Measurements from ENCODE around the gene VPS51. TPM values are rescaled to one million over a fixed set of nuclear protein-coding genes. Genes with fewer than 3 reads are reported as not detected.

Gene VPS51
- polyA plus RNA-seq, 1 donor from 2014 or later = 230 TPM

DNA sequence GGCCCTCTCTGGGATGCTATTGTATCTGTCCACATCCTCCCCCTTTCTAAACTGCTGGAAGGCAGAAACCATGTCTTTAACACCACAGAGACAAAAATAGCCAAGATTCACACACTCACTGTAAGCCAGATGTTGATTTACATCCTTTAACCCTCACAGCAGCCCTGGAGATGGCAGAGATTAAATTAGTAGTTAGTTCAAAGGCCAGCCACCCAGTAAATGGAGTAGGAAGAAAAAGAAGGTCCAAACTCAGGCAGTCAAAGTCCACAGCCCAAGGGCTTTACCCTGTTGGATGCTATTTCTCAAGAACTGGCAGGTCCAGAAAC is 23.6 kb downstream of the VPS51 start:
- Histone ChIP-seq H3K27ac (ENCODE audit: low read length) (no peak overlapping the region), H3K9ac (ENCODE audit: low read length) (no peak overlapping the region)

DNA sequence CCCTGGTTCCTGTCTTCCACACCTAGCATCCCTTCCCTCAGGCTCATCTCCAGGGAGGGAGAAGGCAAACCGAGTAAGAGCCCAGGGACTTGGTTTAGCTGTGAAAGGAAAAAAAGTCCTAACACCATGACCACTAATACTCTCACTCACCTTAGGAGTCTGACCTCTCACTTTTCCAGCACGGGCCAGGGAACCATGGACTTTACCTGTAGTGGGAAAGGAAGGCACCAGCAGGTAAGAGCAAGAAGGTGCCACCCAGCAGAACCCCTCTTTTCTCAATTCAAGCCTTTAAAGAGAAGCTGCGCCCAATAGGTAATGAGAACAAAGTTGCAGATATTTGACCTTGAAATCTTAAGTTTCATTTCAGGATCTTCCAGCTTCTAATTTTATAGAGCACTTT is 24.8 kb downstream of the VPS51 start:
- Histone ChIP-seq H3K27ac (ENCODE audit: low read length) (peak overlapping the region; percentile 91), H3K27me3 (ENCODE audit: insufficient read depth, low read depth, low read length) (no peaks in the 10 kb centered on the region), H3K79me2 (replicated peaks; ENCODE audit: insufficient read depth, low read length) (peaks cover 35% of the 10 kb centered on the region), H3K9me2 (ENCODE audit: insufficient read depth, low read length) (no peaks in the 10 kb centered on the region), H3K9ac (ENCODE audit: low read length) (peak overlapping the region; percentile 97), H4K20me1 (ENCODE audit: insufficient read depth) (no peaks in the 10 kb centered on the region), H3K4me2 (ENCODE audit: low read length) (peak overlapping the region; percentile 98), H3K9me3 (ENCODE audit: low read length) (no peaks in the 10 kb centered on the region), H3F3A (ENCODE audit: insufficient read depth, low read length, poor library complexity, severe bottlenecking) (no peaks in the 10 kb centered on the region), H3K36me3 (ENCODE audit: insufficient read depth, low read length) (peaks cover 10% of the 10 kb centered on the region), H3K4me3 (ENCODE audit: low read length) (peak overlapping the region; percentile 73), H2AFZ (ENCODE audit: low read depth, low read length) (no peak overlapping the region)
- TF ChIP-seq SMC3 (conservative IDR thresholded peaks at IDR 0.05; ENCODE audit: poor library complexity) (no peak), EP300 (conservative IDR thresholded peaks at IDR 0.05; ENCODE audit: poor library complexity, severe bottlenecking) (no peak), TAF1 (IDR thresholded peaks at IDR 0.05; ENCODE audit: low read depth) (no peak), MXI1 (conservative IDR thresholded peaks at IDR 0.05; ENCODE audit: poor library complexity, severe bottlenecking) (no peak), POLR2AphosphoS5 (IDR thresholded peaks at IDR 0.05) (no peak), EZH2 (IDR thresholded peaks at IDR 0.05; ENCODE audit: borderline replicate concordance, insufficient read depth, low read length, poor library complexity, severe bottlenecking) (no peak), RAD21 (conservative IDR thresholded peaks at IDR 0.05) (no peak)
- TF ChIP-seq, protein P1, sequence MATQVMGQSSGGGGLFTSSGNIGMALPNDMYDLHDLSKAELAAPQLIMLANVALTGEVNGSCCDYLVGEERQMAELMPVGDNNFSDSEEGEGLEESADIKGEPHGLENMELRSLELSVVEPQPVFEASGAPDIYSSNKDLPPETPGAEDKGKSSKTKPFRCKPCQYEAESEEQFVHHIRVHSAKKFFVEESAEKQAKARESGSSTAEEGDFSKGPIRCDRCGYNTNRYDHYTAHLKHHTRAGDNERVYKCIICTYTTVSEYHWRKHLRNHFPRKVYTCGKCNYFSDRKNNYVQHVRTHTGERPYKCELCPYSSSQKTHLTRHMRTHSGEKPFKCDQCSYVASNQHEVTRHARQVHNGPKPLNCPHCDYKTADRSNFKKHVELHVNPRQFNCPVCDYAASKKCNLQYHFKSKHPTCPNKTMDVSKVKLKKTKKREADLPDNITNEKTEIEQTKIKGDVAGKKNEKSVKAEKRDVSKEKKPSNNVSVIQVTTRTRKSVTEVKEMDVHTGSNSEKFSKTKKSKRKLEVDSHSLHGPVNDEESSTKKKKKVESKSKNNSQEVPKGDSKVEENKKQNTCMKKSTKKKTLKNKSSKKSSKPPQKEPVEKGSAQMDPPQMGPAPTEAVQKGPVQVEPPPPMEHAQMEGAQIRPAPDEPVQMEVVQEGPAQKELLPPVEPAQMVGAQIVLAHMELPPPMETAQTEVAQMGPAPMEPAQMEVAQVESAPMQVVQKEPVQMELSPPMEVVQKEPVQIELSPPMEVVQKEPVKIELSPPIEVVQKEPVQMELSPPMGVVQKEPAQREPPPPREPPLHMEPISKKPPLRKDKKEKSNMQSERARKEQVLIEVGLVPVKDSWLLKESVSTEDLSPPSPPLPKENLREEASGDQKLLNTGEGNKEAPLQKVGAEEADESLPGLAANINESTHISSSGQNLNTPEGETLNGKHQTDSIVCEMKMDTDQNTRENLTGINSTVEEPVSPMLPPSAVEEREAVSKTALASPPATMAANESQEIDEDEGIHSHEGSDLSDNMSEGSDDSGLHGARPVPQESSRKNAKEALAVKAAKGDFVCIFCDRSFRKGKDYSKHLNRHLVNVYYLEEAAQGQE (IDR thresholded peaks at IDR 0.05; ENCODE audit: borderline replicate concordance) = no peak
- TF ChIP-seq, protein P2, sequence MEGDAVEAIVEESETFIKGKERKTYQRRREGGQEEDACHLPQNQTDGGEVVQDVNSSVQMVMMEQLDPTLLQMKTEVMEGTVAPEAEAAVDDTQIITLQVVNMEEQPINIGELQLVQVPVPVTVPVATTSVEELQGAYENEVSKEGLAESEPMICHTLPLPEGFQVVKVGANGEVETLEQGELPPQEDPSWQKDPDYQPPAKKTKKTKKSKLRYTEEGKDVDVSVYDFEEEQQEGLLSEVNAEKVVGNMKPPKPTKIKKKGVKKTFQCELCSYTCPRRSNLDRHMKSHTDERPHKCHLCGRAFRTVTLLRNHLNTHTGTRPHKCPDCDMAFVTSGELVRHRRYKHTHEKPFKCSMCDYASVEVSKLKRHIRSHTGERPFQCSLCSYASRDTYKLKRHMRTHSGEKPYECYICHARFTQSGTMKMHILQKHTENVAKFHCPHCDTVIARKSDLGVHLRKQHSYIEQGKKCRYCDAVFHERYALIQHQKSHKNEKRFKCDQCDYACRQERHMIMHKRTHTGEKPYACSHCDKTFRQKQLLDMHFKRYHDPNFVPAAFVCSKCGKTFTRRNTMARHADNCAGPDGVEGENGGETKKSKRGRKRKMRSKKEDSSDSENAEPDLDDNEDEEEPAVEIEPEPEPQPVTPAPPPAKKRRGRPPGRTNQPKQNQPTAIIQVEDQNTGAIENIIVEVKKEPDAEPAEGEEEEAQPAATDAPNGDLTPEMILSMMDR (IDR thresholded peaks at IDR 0.05; ENCODE audit: poor library complexity, severe bottlenecking) = no peak

More for the DNA sequence above, 23.6 kb downstream of the VPS51 start:
- no peaks in the 10 kb centered on the region for H3K9me3 ChIP-seq (ENCODE audit: low read length)
- no peaks in the 10 kb centered on the region for H4K20me1 ChIP-seq (ENCODE audit: insufficient read depth)
- no peak overlapping the region for H2AFZ ChIP-seq (ENCODE audit: low read depth, low read length)
- no peaks in the 10 kb centered on the region for H3K27me3 ChIP-seq (ENCODE audit: insufficient read depth, low read depth, low read length)
- TF ChIP-seq, protein P1 (IDR thresholded peaks at IDR 0.05; ENCODE audit: borderline replicate concordance) = no peak
- H3K9me2 ChIP-seq (ENCODE audit: insufficient read depth, low read length) = no peaks in the 10 kb centered on the region
- no peak overlapping the region for H3K4me3 ChIP-seq (ENCODE audit: low read length)
- no peak overlapping the region for H3K4me2 ChIP-seq (ENCODE audit: low read length)
- peaks cover 35% of the 10 kb centered on the region for H3K79me2 ChIP-seq (replicated peaks; ENCODE audit: insufficient read depth, low read length)
- H3K36me3 ChIP-seq (ENCODE audit: insufficient read depth, low read length) = peaks cover 10% of the 10 kb centered on the region
- H3F3A ChIP-seq (ENCODE audit: insufficient read depth, low read length, poor library complexity, severe bottlenecking) = no peaks in the 10 kb centered on the region

All from neural cell (in vitro differentiated cells).